Measurements from ENCODE around the gene UNC13C. TPM values are rescaled to one million over a fixed set of nuclear protein-coding genes. Genes with fewer than 3 reads are reported as not detected.

UNC13C gene
- total RNA-seq, 1 donor from 2014 or later = not detected

DNA sequence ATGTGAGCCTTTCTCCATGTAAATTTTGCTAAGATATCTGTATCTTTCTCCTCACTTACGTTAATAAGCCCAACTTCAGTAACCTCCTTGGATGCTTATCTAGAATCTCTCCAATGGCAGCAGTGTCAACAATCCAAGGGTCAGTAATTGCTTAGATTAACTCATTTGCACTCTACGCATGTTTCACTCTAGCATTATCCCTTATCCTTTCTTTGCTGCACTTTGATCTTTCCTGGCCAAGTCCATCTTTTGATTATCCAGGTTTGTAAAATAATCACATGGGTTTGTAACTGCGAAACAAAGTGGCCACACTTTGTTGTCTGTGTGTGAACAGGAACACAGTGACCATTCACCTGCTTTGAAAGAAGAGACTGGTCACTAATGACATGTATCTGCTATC is 640.9 kb downstream of the UNC13C start:
- intact Hi-C loops (cut with micrococcal nuclease) = no loop called here

DNA sequence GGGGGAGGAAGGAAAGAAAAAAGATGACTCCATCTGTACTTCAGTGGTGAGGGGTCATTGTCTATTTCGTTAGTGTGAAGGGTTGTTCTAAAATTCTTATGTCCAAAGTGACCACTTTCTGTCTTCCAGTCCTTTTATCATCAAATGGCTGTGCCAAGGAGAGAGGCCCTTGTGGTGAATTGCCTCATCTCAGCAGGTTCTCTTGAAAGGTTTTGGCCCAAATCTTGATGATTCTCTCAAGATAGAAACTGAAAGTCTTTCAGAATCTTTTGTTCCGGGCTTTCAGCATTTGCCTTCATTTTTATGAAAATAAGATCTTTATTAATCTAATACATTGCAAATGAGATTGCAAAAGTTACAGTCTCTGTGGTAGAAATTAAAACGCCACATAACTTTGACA is 642.7 kb downstream of the UNC13C start:
- intact Hi-C loops (cut with micrococcal nuclease) = no loop called here

- intact Hi-C loops (cut with micrococcal nuclease) = no loop called here
These were observed 657.9 kb downstream of the UNC13C start for GRCh38 chr15:54636147-54636546.

- intact Hi-C loops (cut with micrococcal nuclease) = no loop called here
These were observed 660.4 kb downstream of the UNC13C start for GRCh38 chr15:54638666-54639065.

GRCh38 chr15:54640873-54641272 is 662.6 kb downstream of the UNC13C start:
- intact Hi-C loops (cut with micrococcal nuclease) = no loop called here

DNA sequence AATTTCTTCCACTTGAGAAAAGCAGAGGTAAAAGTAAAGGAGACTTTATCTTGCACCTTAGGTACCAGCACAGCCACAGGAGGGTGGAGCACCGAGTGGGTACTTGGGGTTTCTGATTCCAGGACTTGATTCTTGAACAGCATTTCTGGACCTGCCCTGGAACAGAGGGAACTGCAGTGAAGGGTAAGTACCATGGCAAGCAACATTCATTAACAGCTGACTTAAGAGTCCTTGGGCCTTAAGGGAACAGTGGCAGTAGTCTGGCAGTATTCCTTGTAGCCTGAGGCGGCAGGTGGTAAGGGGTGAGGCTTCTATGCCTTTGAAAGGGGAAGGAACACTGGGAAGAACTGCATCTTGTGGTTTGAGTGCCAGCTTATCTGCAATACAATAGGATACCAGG is 666.6 kb downstream of the UNC13C start:
- intact Hi-C loops (cut with micrococcal nuclease) = no loop called here

GRCh38 chr15:54659646-54660045 is 681.4 kb downstream of the UNC13C start:
- intact Hi-C loops (cut with micrococcal nuclease) = loop anchor here (10.0 kb wide), 1 partner anchor 55 kb away; no protein-coding TSS in a partner anchor

DNA sequence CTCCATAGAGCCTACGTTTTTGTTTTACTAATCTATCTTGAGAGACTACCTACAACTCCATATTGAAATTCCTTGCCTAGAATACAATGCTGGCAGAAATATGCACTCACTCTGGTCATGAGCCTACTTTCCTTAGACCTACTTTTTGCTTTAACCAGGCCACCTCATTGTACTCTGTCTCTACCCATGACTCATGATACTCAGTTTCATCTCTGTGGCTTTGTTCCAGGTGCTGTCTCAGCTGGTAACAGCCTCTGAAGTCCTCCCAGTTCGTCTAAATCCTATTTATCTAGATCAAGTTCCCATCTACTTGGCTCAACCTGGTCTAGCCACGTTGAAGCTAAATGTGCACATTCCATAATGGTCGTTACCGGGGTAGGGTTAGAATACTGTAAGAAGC is 682.1 kb downstream of the UNC13C start:
- intact Hi-C loops (cut with micrococcal nuclease) = loop anchor here (10.0 kb wide), 1 partner anchor 56 kb away; no protein-coding TSS in a partner anchor

DNA sequence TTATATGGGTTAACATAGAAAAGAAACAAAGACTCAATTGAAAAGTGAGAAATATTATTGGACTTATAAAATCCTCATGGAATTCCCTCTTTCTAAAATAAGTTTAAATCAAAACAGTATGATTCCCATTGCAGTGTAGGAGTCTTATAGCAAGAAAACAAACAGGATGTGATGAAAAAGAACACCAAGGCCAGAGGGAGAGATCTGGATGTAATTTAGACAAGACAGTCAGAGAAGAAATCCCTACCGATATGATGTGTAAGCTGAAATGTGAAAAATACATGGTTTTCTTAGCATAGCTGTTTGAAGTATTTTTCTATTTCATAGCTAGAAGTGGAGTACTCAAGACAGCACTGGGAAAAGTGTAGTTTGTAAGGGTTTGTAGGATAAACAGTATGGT is 697.0 kb downstream of the UNC13C start:
- intact Hi-C loops (cut with micrococcal nuclease) = no loop called here

DNA sequence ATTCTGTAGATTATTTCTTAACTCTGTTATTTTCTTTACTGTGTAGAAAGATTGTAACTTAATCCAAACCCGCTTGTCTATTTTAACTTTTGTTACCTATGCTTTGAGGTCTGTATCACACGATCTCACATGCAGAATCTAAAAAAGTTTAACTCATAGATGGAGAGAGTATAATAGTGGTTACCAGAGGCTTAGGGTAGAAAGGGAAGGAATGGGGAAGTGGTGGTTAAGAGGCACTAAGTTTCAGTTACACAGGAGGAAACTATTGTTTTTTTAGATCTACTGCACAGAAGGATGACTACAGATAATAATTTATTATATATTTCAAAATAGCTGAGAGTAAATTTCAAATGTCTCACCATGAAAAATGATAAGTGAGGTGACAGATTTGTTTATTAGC is 703.3 kb downstream of the UNC13C start:
- intact Hi-C loops (cut with micrococcal nuclease) = no loop called here

Other genes starting within 250 kb of the UNC13C start
- not detected in 2 replicates for gene WDR72, start 218.8 kb upstream of the UNC13C start, total RNA-seq

All from T-helper 2 cell treated with Interferon-gamma antibody and Interleukin-4, amounts not matched to agents 100 ng/mL and 5 ng/mL, for 36 hours (primary cell).